Caco-2 (cell line): ENCODE data around the gene SLC38A7. TPM values are rescaled to one million over a fixed set of nuclear protein-coding genes. Genes with fewer than 3 reads are reported as not detected.

Experiments
- BruUV-seq: library from RNA; stranded (reverse); fragments of 400-500 nt; replicated peaks from 2 replicates; lab custom pipeline; 2021; lab: Mats Ljungman, UMichigan
- CTCF ChIA-PET: fragments of 300-600 bp; sonication (Branson Sonifier 250); formaldehyde crosslinking; loops from one replicate; lab custom pipeline; 2022; ENCODE audit warnings: antibody characterized with exemption; lab: Charles Lee
- POLR2A ChIA-PET: fragments of 300-600 bp; sonication (Branson Sonifier 250); formaldehyde crosslinking; loops from one replicate; lab custom pipeline; 2022; ENCODE audit warnings: antibody characterized with exemption; lab: Charles Lee
- DNase-seq, 2 experiments: peaks; one replicate each; pipeline versions ENCODE4 v3.0.0 to v3.0.0-alpha.2; 2020 to 2022
- H3K27me3 ChIP-seq: replicated peaks from 2 replicates; pipeline ENCODE4 v1.6.0; 2011; ENCODE audit warnings: low read length; ENCODE audit not compliant: control insufficient read depth, insufficient read depth
- H3K36me3 ChIP-seq: 2 replicates; pipeline ENCODE4 v1.5.1; 2011; ENCODE audit warnings: low read length; ENCODE audit not compliant: control insufficient read depth, insufficient read depth
- H3K4me1 ChIP-seq: fragments of 250-450 bp; sonication (Bioruptor Pico); 2 replicates; pipeline ENCODE4 v1.5.1; 2020; ENCODE audit warnings: mild to moderate bottlenecking
- H3K4me3 ChIP-seq: 2 replicates; pipeline ENCODE4 v1.5.1; 2011; ENCODE audit warnings: low read depth, mild to moderate bottlenecking, control low read depth, low read length
- H3K9me3 ChIP-seq: fragments of 250-450 bp; sonication (Bioruptor Pico); 2 replicates; pipeline ENCODE4 v1.5.1; 2020; ENCODE audit warnings: mild to moderate bottlenecking, moderate library complexity
- H3K27ac Mint-ChIP-seq: one replicate; pipeline ENCODE4 v1.8.0; 2022; ENCODE audit warnings: mixed read lengths; ENCODE audit not compliant: unreplicated experiment
- H3K27me3 Mint-ChIP-seq: one replicate; pipeline ENCODE4 v1.8.0; 2022; ENCODE audit warnings: mixed read lengths; ENCODE audit not compliant: insufficient read depth, unreplicated experiment
- H3K36me3 Mint-ChIP-seq: one replicate; pipeline ENCODE4 v1.8.0; 2022; ENCODE audit warnings: mild to moderate bottlenecking, mixed read lengths; ENCODE audit not compliant: insufficient read depth, unreplicated experiment
- H3K4me1 Mint-ChIP-seq: one replicate; pipeline ENCODE4 v1.8.0; 2022; ENCODE audit warnings: low read depth, mixed read lengths; ENCODE audit not compliant: unreplicated experiment
- H3K4me3 Mint-ChIP-seq: one replicate; pipeline ENCODE4 v1.8.0; 2022; ENCODE audit warnings: mild to moderate bottlenecking, moderate library complexity, mixed read lengths; ENCODE audit not compliant: unreplicated experiment
- H3K9me3 Mint-ChIP-seq: one replicate; pipeline ENCODE4 v1.8.0; 2022; ENCODE audit warnings: mixed read lengths; ENCODE audit not compliant: unreplicated experiment
- intact Hi-C: fragments of 100-400 bp; cut with micrococcal nuclease; formaldehyde crosslinking; loops from one replicate; pipeline ENCODE4 v1.10.0; 2022; ENCODE audit not compliant: unreplicated experiment
- total RNA-seq: library from RNA; stranded (reverse); gene quantifications from 2 replicates; pipeline ENCODE4 v1.2.3, GENCODE V29; 2022
- TF ChIP-seq, protein P1 (sequence below), 2 experiments: fragments of 200-600 bp in 1 of 2; IDR thresholded peaks; 1 replicate in 1 of 2; 2 replicates in 1 of 2; pipeline versions ENCODE4 v1.5.1 to v1.8.0; 2011 to 2022; ENCODE audit warnings: antibody characterized with exemption in 1 of 2, control low read depth in 1 of 2, inconsistent platforms in 1 of 2, low read depth in 1 of 2, low read length in 1 of 2, mild to moderate bottlenecking in 1 of 2, moderate library complexity in 1 of 2; ENCODE audit not compliant: insufficient read depth in 1 of 2, severe bottlenecking in 1 of 2, unreplicated experiment in 1 of 2

SLC38A7 gene
- total RNA-seq, 1 experiment from 2014 or later = 24.1 TPM

DNA sequence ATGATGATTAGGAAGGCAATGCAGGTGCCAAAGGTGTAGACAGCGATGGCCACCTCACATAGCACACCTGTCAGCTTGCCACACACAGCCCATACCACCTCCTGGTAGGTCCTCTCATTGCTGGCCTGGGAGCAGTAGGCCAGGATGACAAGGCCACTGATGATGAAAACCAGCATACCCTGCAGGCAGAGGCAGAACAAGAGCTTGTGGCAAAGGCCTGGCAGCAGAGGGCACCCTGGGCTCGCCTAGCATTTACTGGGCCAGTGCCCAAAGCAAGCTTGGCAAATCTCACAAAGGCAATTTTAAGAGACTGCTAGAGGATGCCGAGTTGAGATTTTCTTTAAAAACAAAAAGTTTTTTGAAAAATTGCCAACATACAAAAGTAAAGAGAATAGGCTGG, 5.9 kb downstream of the SLC38A7 start:
- intact Hi-C loops = loop anchor here (1.0 kb wide), 1 partner anchor 78 kb away; no protein-coding TSS in a partner anchor
- Mint-ChIP-seq H3K27ac (no peak overlapping the region), H3K9me3 (no peaks in the 10 kb centered on the region), H3K27me3 (no peaks in the 10 kb centered on the region), H3K4me3 (no peak overlapping the region), H3K36me3 (peaks cover 17% of the 10 kb centered on the region), H3K4me1 (peaks cover 3% of the 10 kb centered on the region)
- Histone ChIP-seq H3K27me3 (no peaks in the 10 kb centered on the region), H3K9me3 (no peaks in the 10 kb centered on the region), H3K36me3 (no peaks in the 10 kb centered on the region; the same call in none of the 2 replicates), H3K4me3 (no peak overlapping the region), H3K4me1 (peaks cover 2% of the 10 kb centered on the region)
- CTCF ChIA-PET = interaction anchor here (1.9 kb wide), 1 partner anchor 77 kb away, joined by 14 read pairs; no protein-coding TSS in a partner anchor
- BruUV-seq = no TSS peak
- POLR2A ChIA-PET = no interaction called here
- no peak for DNase-seq
- TF ChIP-seq, protein P1, sequence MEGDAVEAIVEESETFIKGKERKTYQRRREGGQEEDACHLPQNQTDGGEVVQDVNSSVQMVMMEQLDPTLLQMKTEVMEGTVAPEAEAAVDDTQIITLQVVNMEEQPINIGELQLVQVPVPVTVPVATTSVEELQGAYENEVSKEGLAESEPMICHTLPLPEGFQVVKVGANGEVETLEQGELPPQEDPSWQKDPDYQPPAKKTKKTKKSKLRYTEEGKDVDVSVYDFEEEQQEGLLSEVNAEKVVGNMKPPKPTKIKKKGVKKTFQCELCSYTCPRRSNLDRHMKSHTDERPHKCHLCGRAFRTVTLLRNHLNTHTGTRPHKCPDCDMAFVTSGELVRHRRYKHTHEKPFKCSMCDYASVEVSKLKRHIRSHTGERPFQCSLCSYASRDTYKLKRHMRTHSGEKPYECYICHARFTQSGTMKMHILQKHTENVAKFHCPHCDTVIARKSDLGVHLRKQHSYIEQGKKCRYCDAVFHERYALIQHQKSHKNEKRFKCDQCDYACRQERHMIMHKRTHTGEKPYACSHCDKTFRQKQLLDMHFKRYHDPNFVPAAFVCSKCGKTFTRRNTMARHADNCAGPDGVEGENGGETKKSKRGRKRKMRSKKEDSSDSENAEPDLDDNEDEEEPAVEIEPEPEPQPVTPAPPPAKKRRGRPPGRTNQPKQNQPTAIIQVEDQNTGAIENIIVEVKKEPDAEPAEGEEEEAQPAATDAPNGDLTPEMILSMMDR (IDR thresholded peaks at IDR 0.05; ENCODE audit: insufficient read depth in 1 of 2, low read depth in 1 of 2, low read length in 1 of 2, severe bottlenecking in 1 of 2, unreplicated experiment in 1 of 2) = peak in 1 of 2 experiments; percentile 33

DNA sequence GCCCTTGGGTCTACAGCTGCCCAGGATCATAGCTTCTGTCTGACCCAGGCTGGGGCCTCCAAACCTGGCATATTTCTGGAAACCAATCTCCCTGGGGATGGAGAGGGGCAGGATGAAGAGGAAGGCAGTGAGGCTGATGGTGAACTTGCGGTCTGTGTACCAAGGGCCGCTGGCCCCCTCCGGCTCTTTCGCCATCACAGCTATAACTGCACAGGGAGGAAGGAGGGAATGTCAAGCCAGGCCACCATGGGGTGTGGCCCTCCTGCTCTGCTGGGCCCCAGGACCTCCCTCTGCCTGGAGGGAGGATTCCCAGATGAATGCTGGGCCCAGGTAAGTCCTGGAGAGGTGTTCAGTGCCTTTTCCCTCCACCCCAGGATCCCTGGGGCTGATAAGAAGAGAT, 6.3 kb downstream of the SLC38A7 start:
- CTCF ChIA-PET = interaction anchor here (1.9 kb wide), 1 partner anchor 78 kb away, joined by 14 read pairs; no protein-coding TSS in a partner anchor
- Histone ChIP-seq H3K27me3 (no peaks in the 10 kb centered on the region), H3K9me3 (no peaks in the 10 kb centered on the region), H3K4me1 (no peaks in the 10 kb centered on the region), H3K36me3 (no peaks in the 10 kb centered on the region; the same call in none of the 2 replicates), H3K4me3 (no peak overlapping the region)
- POLR2A ChIA-PET = no interaction called here
- no TSS peak for BruUV-seq
- H3K27me3 Mint-ChIP-seq = no peaks in the 10 kb centered on the region
- H3K27ac Mint-ChIP-seq = no peak overlapping the region
- TF ChIP-seq, protein P1 (IDR thresholded peaks at IDR 0.05; ENCODE audit: insufficient read depth in 1 of 2, low read depth in 1 of 2, low read length in 1 of 2, severe bottlenecking in 1 of 2, unreplicated experiment in 1 of 2) = no peak
- peaks cover 17% of the 10 kb centered on the region for H3K36me3 Mint-ChIP-seq
- intact Hi-C loops = loop anchor here (1.0 kb wide), 1 partner anchor 78 kb away; no protein-coding TSS in a partner anchor
- DNase-seq = no peak
- no peak overlapping the region for H3K4me3 Mint-ChIP-seq
- no peaks in the 10 kb centered on the region for H3K9me3 Mint-ChIP-seq
- no peaks in the 10 kb centered on the region for H3K4me1 Mint-ChIP-seq

DNA sequence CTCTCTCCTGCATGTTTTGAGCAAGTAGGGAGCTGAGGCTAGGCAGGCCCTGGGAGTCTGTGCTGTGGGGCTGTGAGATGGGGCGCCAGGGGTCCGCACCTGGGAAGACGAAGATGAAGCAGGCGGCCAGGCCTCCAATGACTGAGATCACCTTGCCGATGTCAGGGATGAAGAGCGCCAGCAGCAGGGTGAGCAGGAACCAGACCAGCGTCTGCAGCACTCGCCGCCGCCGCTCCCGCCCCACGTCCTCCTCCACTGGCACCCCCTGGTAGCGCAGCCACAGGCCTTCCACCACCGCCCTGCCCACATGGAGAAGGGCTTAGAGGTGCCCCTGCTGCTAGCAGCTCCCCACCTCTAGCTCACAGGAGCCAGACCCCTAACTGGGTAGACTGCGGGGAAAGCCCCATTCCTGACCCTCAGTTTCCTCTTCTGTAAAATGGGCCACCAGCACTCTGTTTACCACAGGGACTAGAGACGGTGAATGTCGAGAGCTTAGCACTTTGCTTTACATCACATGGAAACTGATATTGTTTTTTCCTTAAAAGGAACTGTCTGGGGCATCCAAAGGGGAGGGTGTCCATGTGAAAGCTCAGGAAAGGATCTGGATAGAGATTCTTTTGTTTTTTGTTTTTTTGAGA, 13.5 kb downstream of the SLC38A7 start:
- ChIA-PET CTCF (no interaction called here), POLR2A (no interaction called here)
- H3K36me3 ChIP-seq = no peaks in the 10 kb centered on the region
- no peaks in the 10 kb centered on the region for H3K4me1 ChIP-seq
- TF ChIP-seq, protein P1 (IDR thresholded peaks at IDR 0.05; ENCODE audit: insufficient read depth in 1 of 2, low read depth in 1 of 2, low read length in 1 of 2, severe bottlenecking in 1 of 2, unreplicated experiment in 1 of 2) = no peak
- BruUV-seq = no TSS peak
- Mint-ChIP-seq H3K27me3 (no peaks in the 10 kb centered on the region), H3K9me3 (no peaks in the 10 kb centered on the region), H3K27ac (no peak overlapping the region), H3K4me3 (no peak overlapping the region), H3K4me1 (no peaks in the 10 kb centered on the region), H3K36me3 (peaks cover 19% of the 10 kb centered on the region)
- no peaks in the 10 kb centered on the region for H3K9me3 ChIP-seq
- DNase-seq = no peak
- H3K4me3 ChIP-seq = no peak overlapping the region
- intact Hi-C loops = no loop called here
- H3K27me3 ChIP-seq = no peaks in the 10 kb centered on the region
